Liver (tissue), 3 donors: Measurements from ENCODE around the gene MYG1.

Experiments
- RAD21 ChIP-seq, 2 donors: IDR thresholded peaks; 2 replicates each; pipeline ENCODE4 v1.6.1; 2016; ENCODE audit warnings: antibody characterized with exemption in 2 of 2, mild to moderate bottlenecking in 2 of 2
- TAF1 ChIP-seq: conservative IDR thresholded peaks from 2 replicates; pipeline ENCODE4 v1.6.1; 2016; ENCODE audit warnings: antibody characterized with exemption, mild to moderate bottlenecking
- ZBTB33 ChIP-seq: IDR thresholded peaks from 2 replicates; pipeline ENCODE4 v1.6.1; 2016; ENCODE audit warnings: antibody characterized with exemption
- TF ChIP-seq, protein P1 (sequence below): fragments of 150-350 bp; IDR thresholded peaks from 2 replicates; pipeline ENCODE4 v1.5.1; 2017; ENCODE audit warnings: improper control_type of control experiment, low read depth, low read length; ENCODE audit not compliant: missing input control
- donor health status: healthy.
- donor health status: healthy.

GRCh38 chr12:53268630-53269562, 30.6 kb upstream of the MYG1 start:
- TF ChIP-seq, protein P1, sequence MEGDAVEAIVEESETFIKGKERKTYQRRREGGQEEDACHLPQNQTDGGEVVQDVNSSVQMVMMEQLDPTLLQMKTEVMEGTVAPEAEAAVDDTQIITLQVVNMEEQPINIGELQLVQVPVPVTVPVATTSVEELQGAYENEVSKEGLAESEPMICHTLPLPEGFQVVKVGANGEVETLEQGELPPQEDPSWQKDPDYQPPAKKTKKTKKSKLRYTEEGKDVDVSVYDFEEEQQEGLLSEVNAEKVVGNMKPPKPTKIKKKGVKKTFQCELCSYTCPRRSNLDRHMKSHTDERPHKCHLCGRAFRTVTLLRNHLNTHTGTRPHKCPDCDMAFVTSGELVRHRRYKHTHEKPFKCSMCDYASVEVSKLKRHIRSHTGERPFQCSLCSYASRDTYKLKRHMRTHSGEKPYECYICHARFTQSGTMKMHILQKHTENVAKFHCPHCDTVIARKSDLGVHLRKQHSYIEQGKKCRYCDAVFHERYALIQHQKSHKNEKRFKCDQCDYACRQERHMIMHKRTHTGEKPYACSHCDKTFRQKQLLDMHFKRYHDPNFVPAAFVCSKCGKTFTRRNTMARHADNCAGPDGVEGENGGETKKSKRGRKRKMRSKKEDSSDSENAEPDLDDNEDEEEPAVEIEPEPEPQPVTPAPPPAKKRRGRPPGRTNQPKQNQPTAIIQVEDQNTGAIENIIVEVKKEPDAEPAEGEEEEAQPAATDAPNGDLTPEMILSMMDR = no peak
- TF ChIP-seq TAF1 (no peak), ZBTB33 (no peak), RAD21 (IDR thresholded peaks at IDR 0.05) (no peak)
